Islet of Langerhans (tissue), 1 donor: ENCODE data around the gene TEX14.
"Not testable (repeated sequence)": the region's sequence is repeated elsewhere in the genome, so short reads cannot be mapped to it uniquely, and the experiment has no call there.

ENCODE experiments used
- FAIRE-seq: peaks from one replicate; lab custom pipeline; 2011; peaks lifted over from hg19 to GRCh38; lab: Jason Lieb, UNC

TEX14 gene

DNA sequence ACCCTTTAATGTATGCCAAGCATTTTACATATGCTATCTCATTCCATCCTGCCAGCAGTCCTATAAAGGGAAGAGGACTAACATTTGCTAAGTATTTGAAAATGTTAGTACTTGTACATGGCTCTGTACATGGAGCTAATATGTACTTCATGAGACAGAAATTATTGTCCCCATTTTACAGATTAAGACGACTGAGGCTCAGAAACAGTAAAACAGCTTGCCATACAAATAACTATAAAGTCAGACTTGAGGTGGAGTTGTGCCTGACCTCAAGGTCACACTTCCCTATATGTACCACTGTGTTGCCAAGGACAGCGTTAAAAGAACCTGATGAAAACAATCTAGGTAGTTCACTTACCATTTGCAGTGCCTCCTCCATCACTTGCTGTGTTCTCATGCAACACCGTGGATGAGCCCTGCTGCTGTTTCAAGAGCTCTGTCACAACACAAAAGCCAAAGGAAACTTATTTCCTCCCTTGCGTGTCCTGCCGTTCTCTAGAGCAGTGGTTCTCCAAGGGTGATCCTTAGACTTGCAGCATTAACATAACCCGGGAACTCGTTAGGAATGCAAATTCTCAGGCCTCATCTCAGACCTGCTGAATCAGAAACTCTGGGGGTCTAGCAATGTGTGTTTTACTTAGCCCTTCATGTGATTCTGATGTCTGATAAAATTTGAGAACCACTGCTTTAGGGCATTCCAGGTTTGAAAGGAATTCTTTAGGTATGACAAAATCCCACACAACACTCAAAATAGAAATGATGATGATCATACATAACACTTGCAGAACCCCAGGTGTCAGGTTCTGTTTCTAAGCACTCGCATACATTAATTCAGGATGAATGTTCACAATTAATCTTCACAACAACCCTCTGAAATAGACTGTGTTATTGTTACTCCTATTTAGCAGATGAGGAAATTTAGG, 126.2 kb downstream of the TEX14 start:
- no peak for FAIRE-seq

DNA sequence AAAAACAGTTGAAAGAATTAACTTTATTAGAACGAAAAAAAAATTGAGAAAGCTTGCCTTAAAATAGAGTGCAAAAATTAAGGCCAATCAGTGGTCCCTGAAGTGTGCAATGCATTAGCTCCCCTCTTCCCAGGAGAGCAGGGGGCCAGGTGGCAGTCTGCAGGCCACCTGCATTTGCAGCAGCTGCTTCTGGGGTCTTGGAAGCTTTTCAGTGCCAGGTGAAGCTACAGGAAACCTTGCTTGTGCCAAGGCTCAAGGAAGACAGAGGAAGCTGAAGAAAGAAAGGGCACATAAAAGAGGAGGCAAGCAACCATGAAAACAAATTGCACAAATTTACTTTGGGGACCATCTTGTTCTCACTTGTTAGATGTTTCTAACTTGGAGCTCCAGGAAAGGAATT, 126.9 kb downstream of the TEX14 start:
- FAIRE-seq: no peak

- no peak for FAIRE-seq
Observed at GRCh38 chr17:58564243-58564642, 127.6 kb downstream of the TEX14 start.

- no peak for FAIRE-seq
Observed at GRCh38 chr17:58560511-58560910, 131.3 kb downstream of the TEX14 start.

GRCh38 chr17:58557981-58558380, 133.9 kb downstream of the TEX14 start:
- FAIRE-seq: no peak

DNA sequence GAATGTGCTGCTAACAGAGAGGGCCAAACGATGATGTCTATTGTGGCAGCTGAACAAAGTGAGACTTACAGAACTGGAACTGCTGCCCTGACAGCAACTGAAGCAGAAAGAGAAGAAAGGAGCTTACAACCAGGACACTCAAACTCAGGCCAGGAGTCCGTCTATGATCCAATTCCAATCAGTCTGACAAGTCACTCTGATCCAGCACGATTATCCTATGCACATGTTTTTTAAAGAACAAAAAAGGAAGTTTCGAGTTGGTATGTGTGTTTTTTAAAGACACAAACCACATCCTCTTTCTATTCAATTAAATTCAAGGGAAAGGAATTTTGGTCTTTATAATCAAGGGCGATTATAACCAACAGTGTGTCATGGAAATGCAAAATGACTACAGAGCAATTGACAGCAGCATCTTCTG, 135.0 kb downstream of the TEX14 start:
- no peak for FAIRE-seq

GRCh38 chr17:58555109-58555508, 136.7 kb downstream of the TEX14 start:
- FAIRE-seq: not testable (repeated sequence)

GRCh38 chr17:58541249-58541648, 150.6 kb downstream of the TEX14 start:
- no peak for FAIRE-seq

DNA sequence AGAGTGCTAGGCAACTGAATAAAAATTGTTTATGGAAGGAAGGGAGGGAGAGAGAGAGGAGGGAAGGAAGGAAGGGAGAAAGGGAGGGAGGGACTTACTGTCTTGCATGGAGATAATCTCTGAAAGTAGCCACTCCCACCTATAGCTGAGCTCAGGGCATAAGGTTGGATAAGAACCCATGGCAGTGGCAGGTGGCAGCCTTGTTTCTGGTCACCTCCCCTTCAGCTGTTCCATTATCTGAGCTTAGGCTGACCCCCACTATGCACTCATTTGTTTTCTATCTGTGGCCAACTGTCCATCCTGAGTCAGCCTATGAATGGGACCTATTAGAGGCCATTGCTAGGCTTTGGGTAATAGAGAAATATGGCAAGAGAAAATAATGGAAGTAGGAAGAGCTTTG, 152.1 kb downstream of the TEX14 start:
- FAIRE-seq: no peak

DNA sequence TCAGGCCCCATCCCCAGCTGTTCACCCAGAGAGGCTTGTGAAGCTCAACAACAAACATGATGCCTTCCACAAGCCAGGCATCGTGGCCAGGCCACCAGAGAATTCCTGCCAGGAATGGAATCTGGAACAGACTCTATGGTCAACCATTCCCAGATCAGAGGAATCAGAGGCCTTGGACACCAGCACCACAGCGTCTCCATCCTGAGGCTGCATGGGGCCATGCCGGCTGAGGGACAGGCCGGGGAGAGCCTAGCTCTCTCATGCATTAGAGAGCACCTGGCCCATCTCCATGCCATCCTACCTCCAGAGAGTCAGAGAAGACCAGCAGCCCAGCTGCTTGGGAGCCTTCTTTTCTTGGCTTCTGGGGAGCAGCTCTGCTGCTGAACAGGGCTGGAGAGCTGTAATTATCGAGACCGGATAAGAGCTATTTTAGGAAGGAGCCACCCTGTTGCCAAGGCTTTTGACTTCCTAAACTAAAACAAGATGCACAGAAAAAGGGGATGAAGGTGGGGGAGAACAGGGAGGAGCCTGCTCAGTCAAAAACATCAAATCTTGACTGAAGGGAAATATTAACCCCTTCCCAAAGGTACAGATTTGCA, 152.9 kb downstream of the TEX14 start:
- no peak for FAIRE-seq

GRCh38 chr17:58537266-58537665, 154.6 kb downstream of the TEX14 start:
- FAIRE-seq: no peak

- no peak for FAIRE-seq
Observed at GRCh38 chr17:58536542-58536941, 155.3 kb downstream of the TEX14 start.

DNA sequence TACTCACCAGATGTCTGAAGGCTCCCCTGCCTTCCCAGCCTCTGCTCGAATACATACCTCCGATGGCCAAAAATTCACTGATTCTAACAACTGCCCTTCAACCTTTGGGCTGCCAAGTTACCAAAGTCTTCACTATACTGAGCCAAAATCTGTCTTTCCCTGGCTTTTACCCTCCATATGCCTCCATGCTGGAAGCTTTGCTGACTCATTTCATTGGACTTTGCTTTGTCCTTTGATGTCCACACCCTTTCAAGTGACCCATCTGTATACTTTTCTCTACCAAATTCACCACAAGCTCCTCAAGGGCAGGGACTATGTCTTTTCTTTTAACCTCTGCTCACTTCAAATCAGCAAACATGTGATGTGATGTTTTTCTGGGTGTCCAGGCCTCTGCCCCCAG, 156.4 kb downstream of the TEX14 start:
- no peak for FAIRE-seq

DNA sequence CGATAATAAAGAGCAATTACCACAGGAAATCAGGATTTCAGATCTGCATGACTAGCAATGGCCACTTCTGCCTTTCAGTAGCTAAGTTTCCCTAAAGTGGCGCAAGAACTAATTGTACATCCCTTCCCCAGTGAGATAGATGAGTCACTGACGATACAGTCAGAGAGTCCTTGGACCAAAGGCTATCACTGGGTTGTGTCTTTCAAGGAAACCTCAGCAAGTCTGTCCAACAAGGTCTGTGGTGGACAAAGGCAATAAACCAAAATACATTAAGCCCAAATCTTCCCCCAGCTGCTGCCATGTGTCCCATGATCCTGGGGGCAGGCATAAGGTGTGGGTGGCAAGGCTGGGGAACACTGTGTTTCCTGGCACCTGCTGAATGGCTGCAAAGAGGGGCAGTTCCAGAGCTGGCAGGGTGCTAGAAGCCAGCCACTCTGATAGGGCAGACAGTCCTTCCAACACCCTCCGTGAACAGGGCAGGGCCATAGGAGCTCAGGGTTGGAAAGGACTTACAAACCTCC, 156.9 kb downstream of the TEX14 start:
- no peak for FAIRE-seq

DNA sequence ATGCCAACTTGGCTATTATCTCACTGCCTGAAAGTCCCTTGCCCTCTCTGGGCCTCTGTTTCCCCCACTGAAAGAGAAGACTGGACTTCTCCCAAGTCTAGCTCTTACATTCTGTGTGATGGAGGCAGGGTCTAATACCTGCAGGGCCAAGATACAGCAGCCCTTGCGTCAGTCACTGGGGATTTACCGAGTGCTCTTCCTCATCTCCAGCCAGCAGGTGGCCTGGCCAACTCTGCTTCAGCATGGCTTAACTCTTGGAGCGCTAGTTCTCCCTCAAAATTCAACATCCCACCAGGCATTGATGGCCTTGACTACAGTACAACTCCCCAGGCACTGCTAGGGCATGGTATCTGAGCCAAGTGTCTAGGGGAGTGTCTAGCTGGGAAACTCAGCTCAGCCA, 157.5 kb downstream of the TEX14 start:
- no peak for FAIRE-seq

GRCh38 chr17:58533616-58534188, 158.1 kb downstream of the TEX14 start:
- FAIRE-seq: no peak

DNA sequence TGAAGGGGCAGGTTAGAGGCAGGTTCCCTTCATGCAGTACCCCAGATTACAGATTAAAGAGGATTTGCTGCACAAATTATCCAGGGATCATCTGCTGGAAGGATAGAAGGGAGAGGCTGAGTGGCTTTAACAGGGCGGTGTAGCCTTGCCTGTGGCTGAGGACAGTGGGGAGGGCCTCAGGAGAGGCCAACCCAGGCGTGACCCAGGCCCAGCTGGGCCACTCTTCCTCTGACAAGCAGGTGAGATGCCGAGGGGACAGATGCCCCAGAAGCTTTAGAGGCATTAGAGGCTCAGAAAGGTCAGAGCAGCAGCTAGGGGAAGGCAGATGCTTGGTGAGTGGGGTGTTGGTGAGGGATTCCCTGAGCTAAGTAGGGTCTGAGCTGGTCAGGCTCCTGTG, 159.3 kb downstream of the TEX14 start:
- FAIRE-seq: no peak

DNA sequence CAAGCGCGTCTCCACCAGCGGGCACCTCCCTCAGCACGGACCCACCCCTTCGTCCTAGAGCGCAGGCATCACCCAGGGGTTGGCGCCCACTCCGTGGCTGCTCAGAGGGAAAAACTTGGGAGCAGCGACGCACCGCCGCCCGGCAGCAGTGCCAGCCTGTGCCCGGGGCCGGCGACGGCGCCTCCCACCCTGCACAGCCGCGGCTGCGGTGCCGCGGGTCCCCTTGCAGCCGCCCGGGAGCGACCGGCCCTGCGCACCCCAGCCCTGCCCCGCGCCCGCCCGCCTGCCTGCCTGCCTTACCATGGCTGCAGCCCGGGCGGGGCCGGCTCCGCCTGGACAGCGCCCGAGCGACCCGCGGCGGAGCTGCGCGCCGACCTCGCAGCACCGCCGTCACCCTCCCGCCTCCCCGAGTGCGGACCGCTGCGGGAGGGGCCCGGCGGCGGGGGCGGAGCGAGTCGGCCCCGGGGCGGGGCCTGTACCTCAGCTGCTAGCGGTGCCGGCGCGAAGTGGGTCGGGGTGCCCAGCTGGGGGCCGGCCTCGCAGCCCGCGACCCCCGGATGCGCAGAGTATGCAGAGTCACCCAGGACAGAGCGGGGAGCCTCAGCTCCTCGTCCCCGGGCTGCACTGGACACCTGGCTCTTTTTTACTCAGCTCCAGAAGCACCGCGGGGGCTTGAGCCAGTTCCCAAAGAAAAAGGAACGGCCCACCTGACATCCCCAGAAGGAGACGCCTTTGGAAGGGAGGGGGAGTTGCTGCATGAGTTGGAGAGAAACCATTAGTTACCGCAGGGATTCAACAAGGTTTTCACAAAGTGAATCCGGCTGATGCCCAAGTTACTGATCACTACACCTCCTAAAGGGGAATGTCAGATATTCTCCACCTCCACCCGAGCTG, 159.9 kb downstream of the TEX14 start:
- FAIRE-seq: no peak

GRCh38 chr17:58531122-58531521, 160.7 kb downstream of the TEX14 start:
- FAIRE-seq: no peak

DNA sequence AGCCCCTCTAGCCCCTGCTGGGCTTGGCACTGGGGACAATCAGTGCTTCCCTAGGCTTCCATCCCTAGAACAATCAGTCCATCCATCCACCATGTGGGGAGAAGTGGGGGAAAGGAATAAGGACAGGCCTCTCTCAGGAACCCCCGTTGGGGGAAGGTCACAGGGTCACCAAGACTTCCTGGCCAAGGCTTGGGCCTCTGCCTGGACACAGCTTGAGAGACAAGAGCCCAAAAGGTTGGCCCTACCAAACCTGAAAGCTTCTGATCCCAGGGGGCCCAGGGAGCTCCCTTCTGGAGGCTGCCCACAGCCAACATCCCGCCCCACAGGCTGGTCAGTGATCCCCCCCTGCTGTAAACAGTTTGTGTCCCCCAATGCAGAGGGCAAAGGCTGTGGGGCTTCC, 161.2 kb downstream of the TEX14 start:
- FAIRE-seq: no peak

DNA sequence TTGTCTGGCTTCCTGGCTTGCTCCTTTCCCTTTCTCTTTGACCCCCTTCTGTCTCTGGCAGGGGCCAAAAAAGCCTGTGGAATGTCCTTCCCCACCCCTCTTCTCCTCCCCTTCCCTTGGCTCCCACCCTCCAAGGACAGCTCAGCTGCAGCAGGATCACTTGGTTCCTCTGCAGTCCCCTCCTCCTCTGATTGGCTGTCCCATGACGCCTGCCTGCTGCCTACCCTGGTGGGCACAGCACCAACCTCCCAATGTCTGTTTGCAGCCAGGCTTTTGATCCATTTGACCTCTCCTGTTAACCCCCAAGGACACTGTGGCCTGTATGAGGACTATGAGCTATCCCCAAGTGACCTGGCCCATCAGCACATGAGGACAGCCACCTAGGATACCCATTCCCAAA, 162.6 kb downstream of the TEX14 start:
- no peak for FAIRE-seq

DNA sequence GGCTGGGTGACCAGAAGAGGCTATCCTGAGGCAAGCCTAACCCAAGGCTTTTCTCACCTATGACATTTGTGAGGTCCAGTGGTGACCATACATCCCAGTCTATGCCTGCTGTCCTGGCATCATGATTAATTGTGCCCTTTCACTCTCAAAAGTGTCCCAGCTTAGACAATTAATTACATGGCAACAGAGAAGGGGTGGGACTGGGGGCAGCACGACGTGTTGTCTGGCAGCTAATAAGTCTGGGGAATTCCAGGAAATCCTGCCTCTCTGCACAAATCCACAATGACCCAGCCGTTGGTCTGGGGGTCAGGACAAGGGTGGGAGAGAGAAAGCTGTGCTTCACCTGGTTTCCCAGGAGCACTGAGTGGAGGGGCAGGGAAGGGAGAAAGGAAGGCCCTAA, 163.4 kb downstream of the TEX14 start:
- FAIRE-seq: no peak
